HEK293 (cell line): ENCODE measurements around the gene SRRM1.

Experiments used
- CTCF ChIA-PET: fragments of 350-600 bp; formaldehyde crosslinking; extraction: SDS; loops from one replicate; lab custom pipeline; 2021; ENCODE audit warnings: antibody characterized with exemption; lab: Yijun Ruan, JAX
- POLR2A ChIA-PET: fragments of 300-600 bp; formaldehyde crosslinking; extraction: SDS; loops from one replicate; lab custom pipeline; 2020; ENCODE audit warnings: antibody characterized with exemption, inconsistent platforms; lab: Yijun Ruan, JAX
- H3K27ac ChIP-seq: fragments of 200-500 bp; sonication (Bioruptor generic); 2 replicates; pipeline ENCODE4 v1.5.1; 2014; ENCODE audit warnings: low read depth, low read length, control low read depth, inconsistent platforms; ENCODE audit errors: extremely low read depth
- H3K36me3 ChIP-seq, 2 experiments: fragments of 200-500 bp in 1 of 2; sonication (Bioruptor generic) in 1 of 2; 1 replicate in 1 of 2; 2 replicates in 1 of 2; pipeline ENCODE4 v1.5.1; 2014 to 2017; ENCODE audit warnings: inconsistent platforms in 2 of 2, low read length in 2 of 2; ENCODE audit not compliant: control insufficient read depth in 2 of 2, insufficient read depth in 1 of 2
- H3K4me1 ChIP-seq: fragments of 200-500 bp; sonication (Bioruptor generic); 2 replicates; pipeline ENCODE4 v1.5.1; 2014; ENCODE audit warnings: mild to moderate bottlenecking, low read length, inconsistent platforms; ENCODE audit not compliant: control insufficient read depth, insufficient read depth
- H3K4me3 ChIP-seq: 2 replicates; pipeline ENCODE4 v1.5.1; 2011; ENCODE audit warnings: low read depth, mild to moderate bottlenecking, control low read depth, low read length, moderate library complexity
- H3K9me3 ChIP-seq: fragments of 200-500 bp; sonication (Bioruptor generic); 2 replicates; pipeline ENCODE4 v1.5.1; 2014; ENCODE audit warnings: low read depth, low read length, inconsistent platforms; ENCODE audit not compliant: control insufficient read depth, insufficient read depth
- AEBP2 ChIP-seq: fragments of 450-650 bp; formaldehyde crosslinking; IDR thresholded peaks from 2 replicates; pipeline ENCODE4 v1.5.1; 2016; ENCODE audit warnings: missing biosample characterization, missing genetic modification characterization, borderline replicate concordance
- MZF1 ChIP-seq: fragments of 450-650 bp; formaldehyde crosslinking; IDR thresholded peaks from 2 replicates; pipeline ENCODE4 v1.5.1; 2017; ENCODE audit warnings: missing biosample characterization, missing genetic modification characterization, borderline replicate concordance
- PRDM1 ChIP-seq: fragments of 450-650 bp; formaldehyde crosslinking; IDR thresholded peaks from 2 replicates; pipeline ENCODE4; 2016; ENCODE audit warnings: missing biosample characterization, missing genetic modification characterization
- SETDB1 ChIP-seq: IDR thresholded peaks from one replicate; pipeline ENCODE4 v1.6.1; 2017; ENCODE audit warnings: mild to moderate bottlenecking, low read length, moderate library complexity, mixed read lengths; ENCODE audit not compliant: insufficient read length
- ZBTB20 ChIP-seq: fragments of 450-650 bp; formaldehyde crosslinking; IDR thresholded peaks from 2 replicates; pipeline ENCODE4 v1.5.1; 2016; ENCODE audit warnings: missing biosample characterization, missing genetic modification characterization
- ZFHX2 ChIP-seq: fragments of 450-650 bp; formaldehyde crosslinking; conservative IDR thresholded peaks from 2 replicates; pipeline ENCODE4 v1.5.1; 2016; ENCODE audit warnings: missing biosample characterization, missing genetic modification characterization
- ZNF114 ChIP-seq: fragments of 450-650 bp; formaldehyde crosslinking; IDR thresholded peaks from 2 replicates; pipeline ENCODE4 v1.5.0; 2017; ENCODE audit warnings: missing biosample characterization, missing genetic modification characterization
- ZNF19 ChIP-seq: fragments of 450-650 bp; formaldehyde crosslinking; IDR thresholded peaks from 2 replicates; pipeline ENCODE4; 2016; ENCODE audit warnings: missing biosample characterization, missing genetic modification characterization, low read depth
- ZNF214 ChIP-seq: fragments of 450-650 bp; formaldehyde crosslinking; IDR thresholded peaks from 2 replicates; pipeline ENCODE4 v1.5.1; 2017; ENCODE audit warnings: missing biosample characterization, mild to moderate bottlenecking, missing genetic modification characterization, borderline replicate concordance
- ZNF292 ChIP-seq: fragments of 450-650 bp; formaldehyde crosslinking; IDR thresholded peaks from 2 replicates; pipeline ENCODE4 v1.5.1; 2016; ENCODE audit warnings: low read depth, missing biosample characterization, missing genetic modification characterization, borderline replicate concordance
- ZNF302 ChIP-seq: fragments of 450-650 bp; formaldehyde crosslinking; IDR thresholded peaks from 2 replicates; pipeline ENCODE4 v1.5.1; 2016; ENCODE audit warnings: missing biosample characterization, missing genetic modification characterization, low read depth
- ZNF335 ChIP-seq: fragments of 450-650 bp; formaldehyde crosslinking; conservative IDR thresholded peaks from 2 replicates; pipeline ENCODE4 v1.5.1; 2016; ENCODE audit warnings: missing biosample characterization, missing genetic modification characterization
- ZNF473 ChIP-seq: fragments of 450-650 bp; formaldehyde crosslinking; IDR thresholded peaks from 2 replicates; pipeline ENCODE4 v1.5.1; 2017; ENCODE audit warnings: missing biosample characterization, missing genetic modification characterization
- ZNF510 ChIP-seq: fragments of 450-650 bp; formaldehyde crosslinking; IDR thresholded peaks from 2 replicates; pipeline ENCODE4 v1.5.1; 2018; ENCODE audit warnings: mild to moderate bottlenecking, missing genetic modification characterization, missing biosample characterization; ENCODE audit not compliant: insufficient replicate concordance
- ZNF600 ChIP-seq: fragments of 450-650 bp; formaldehyde crosslinking; IDR thresholded peaks from 2 replicates; pipeline ENCODE4 v1.5.1; 2016; ENCODE audit warnings: missing biosample characterization, missing genetic modification characterization
- ZNF777 ChIP-seq: fragments of 450-650 bp; formaldehyde crosslinking; IDR thresholded peaks from 2 replicates; pipeline ENCODE4 v1.5.1; 2017; ENCODE audit warnings: missing biosample characterization, missing genetic modification characterization, borderline replicate concordance
- ZNF837 ChIP-seq: fragments of 450-650 bp; formaldehyde crosslinking; IDR thresholded peaks from 2 replicates; pipeline ENCODE4 v1.5.1; 2016; ENCODE audit warnings: missing biosample characterization, missing genetic modification characterization
- ZSCAN16 ChIP-seq: fragments of 450-650 bp; formaldehyde crosslinking; IDR thresholded peaks from 2 replicates; pipeline ENCODE4 v1.5.1; 2016; ENCODE audit warnings: missing biosample characterization, missing genetic modification characterization
- TF ChIP-seq, protein P1 (sequence below): fragments of 450-650 bp; formaldehyde crosslinking; IDR thresholded peaks from 2 replicates; pipeline ENCODE4 v1.5.1; 2017; ENCODE audit warnings: missing biosample characterization, mild to moderate bottlenecking, missing genetic modification characterization, moderate library complexity
- TF ChIP-seq, protein P2 (sequence below): fragments of 450-650 bp; formaldehyde crosslinking; conservative IDR thresholded peaks from 2 replicates; pipeline ENCODE4 v1.5.1; 2016; ENCODE audit warnings: low read depth, missing biosample characterization, missing genetic modification characterization

The SRRM1 gene

DNA sequence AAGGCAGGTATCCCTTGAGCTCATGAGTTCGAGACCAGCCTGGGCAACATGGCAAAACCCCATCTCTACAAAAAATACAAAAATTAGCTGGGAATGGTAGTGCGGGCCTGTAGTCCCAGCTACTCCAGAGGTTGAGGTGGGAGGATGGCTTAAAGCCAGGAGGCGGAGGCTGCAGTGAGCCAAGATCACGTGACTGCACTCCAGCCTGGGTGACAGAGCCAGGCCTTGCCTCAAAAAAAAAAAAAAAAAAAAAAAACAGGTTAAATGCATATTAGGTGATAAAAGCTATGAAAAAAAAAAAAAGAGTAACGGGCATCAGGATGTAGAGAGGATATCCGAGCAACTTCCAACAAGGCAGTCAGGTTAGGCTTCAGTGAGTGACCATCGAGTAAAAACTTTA is 2.8 kb upstream of the SRRM1 start (continued):
- TF ChIP-seq ZNF335 (tag by site-specific recombination) = peak; percentile 61; the same call in 1 of the 2 replicates
- no peak for TF ChIP-seq ZNF473
- TF ChIP-seq ZNF214 (tag by site-specific recombination) = no peak
- peak; percentile 61 for TF ChIP-seq ZFHX2 (tag by site-specific recombination)
- TF ChIP-seq, protein P1, sequence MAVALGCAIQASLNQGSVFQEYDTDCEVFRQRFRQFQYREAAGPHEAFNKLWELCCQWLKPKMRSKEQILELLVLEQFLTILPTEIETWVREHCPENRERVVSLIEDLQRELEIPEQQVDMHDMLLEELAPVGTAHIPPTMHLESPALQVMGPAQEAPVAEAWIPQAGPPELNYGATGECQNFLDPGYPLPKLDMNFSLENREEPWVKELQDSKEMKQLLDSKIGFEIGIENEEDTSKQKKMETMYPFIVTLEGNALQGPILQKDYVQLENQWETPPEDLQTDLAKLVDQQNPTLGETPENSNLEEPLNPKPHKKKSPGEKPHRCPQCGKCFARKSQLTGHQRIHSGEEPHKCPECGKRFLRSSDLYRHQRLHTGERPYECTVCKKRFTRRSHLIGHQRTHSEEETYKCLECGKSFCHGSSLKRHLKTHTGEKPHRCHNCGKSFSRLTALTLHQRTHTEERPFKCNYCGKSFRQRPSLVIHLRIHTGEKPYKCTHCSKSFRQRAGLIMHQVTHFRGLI (tag by site-specific recombination) = no peak
- TF ChIP-seq, protein P2, sequence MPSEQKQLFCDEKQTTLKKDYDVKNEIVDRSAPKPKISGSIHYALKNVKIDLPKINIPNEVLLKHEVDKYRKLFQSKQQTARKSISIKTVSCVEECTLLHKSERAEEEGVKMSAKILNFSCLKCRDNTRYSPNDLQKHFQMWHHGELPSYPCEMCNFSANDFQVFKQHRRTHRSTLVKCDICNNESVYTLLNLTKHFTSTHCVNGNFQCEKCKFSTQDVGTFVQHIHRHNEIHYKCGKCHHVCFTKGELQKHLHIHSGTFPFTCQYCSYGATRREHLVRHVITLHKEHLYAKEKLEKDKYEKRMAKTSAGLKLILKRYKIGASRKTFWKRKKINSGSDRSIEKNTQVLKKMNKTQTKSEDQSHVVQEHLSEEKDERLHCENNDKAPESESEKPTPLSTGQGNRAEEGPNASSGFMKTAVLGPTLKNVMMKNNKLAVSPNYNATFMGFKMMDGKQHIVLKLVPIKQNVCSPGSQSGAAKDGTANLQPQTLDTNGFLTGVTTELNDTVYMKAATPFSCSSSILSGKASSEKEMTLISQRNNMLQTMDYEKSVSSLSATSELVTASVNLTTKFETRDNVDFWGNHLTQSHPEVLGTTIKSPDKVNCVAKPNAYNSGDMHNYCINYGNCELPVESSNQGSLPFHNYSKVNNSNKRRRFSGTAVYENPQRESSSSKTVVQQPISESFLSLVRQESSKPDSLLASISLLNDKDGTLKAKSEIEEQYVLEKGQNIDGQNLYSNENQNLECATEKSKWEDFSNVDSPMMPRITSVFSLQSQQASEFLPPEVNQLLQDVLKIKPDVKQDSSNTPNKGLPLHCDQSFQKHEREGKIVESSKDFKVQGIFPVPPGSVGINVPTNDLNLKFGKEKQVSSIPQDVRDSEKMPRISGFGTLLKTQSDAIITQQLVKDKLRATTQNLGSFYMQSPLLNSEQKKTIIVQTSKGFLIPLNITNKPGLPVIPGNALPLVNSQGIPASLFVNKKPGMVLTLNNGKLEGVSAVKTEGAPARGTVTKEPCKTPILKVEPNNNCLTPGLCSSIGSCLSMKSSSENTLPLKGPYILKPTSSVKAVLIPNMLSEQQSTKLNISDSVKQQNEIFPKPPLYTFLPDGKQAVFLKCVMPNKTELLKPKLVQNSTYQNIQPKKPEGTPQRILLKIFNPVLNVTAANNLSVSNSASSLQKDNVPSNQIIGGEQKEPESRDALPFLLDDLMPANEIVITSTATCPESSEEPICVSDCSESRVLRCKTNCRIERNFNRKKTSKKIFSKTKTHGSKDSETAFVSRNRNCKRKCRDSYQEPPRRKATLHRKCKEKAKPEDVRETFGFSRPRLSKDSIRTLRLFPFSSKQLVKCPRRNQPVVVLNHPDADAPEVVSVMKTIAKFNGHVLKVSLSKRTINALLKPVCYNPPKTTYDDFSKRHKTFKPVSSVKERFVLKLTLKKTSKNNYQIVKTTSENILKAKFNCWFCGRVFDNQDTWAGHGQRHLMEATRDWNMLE = 0 out of 2 replicates have a peak, but pooled peaks have one; percentile 22
- TF ChIP-seq ZNF114 (tag by site-specific recombination) = no peak
- TF ChIP-seq ZNF837 (tag by site-specific recombination) = no peak

DNA sequence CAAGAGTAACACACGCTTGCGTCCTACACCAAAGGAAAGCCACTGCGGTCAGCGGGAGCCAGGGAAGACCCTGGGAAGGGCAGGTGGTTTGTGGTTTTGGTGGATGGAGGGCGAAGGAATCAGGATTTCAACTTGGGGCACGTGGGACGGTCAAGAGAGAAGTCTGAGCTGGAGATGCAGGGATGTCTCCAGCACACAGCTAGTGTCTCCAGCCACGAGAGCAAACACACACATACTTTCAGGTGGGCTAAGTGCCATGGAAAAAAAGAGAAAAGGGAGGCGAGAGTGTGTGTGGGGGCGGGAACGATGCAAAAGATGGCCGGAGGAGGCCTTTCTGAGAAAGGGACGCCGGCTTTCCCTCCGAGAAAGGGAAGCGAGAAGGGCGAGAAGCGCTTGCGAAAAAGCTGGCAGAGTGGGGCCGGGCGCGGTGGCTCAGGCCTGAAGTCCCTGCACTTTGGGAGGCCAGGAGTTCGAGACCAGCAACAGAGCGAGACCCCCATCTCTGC is 1.4 kb upstream of the SRRM1 start:
- peak; percentile 43 for TF ChIP-seq ZFHX2 (tag by site-specific recombination)
- peak; percentile 95 for TF ChIP-seq PRDM1 (tag by site-specific recombination)
- no peak for TF ChIP-seq MZF1 (tag by site-specific recombination)
- CTCF ChIA-PET = interaction anchor here (0.6 to 1.9 kb wide), 5 partner anchors 37 to 443 kb away, joined by 3 to 7 read pairs (median 4); no protein-coding TSS in a partner anchor
- Histone ChIP-seq H3K27ac (no peak overlapping the region), H3K9me3 (no peaks in the 10 kb centered on the region), H3K4me3 (no peak overlapping the region), H3K36me3 (peaks cover 7 to 19% of the 10 kb centered on the region in 2 experiments), H3K4me1 (peaks cover 6% of the 10 kb centered on the region; the same call in 1 of the 2 replicates)
- POLR2A ChIA-PET = interaction anchor here (0.7 to 1.0 kb wide), 4 partner anchors 103 to 226 kb away, joined by 3 to 4 read pairs (median 3); partner anchors contain the start of genes CLIC4, NIPAL3 and RCAN3

DNA sequence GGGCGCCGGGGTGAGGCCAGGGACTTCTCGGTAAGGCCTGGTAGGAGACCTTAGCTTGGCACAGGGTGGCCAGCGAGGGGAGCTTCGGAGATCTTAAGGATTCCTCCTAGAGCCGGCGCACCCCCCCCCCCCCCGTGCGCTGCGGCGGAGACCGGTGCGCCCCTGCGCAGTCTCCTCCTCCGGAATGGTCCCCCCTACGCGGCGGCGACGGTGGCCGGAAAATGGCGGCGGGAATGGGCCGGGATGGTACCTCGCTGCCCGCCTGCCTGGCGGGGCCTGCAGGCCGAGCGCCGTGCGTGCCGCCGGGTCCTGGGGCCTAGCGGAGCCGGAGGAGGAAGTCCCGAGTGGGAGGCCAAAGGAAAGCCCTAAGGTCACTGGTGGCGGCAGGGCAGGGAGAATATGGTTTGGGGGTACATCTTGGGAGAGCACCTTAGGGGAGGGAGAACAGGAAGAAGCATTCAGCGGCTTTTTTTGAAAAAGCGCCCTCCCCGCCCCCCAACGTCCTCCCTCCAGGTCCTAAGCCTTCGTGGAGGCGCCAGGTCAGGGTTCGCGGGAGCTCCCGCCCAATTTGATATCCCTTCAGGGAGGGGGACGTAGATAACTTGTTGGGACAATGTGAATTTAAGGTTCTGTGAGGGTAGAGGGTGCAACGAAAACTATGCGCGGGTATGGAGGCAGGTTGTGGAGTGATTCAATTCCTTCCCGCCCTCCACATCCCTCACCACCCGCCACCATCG is 429 bp downstream of the SRRM1 start:
- no peaks in the 10 kb centered on the region for H3K9me3 ChIP-seq
- CTCF ChIA-PET = no interaction called here
- peak overlapping the region; percentile 100 for H3K4me3 ChIP-seq
- TF ChIP-seq ZNF777 (tag by site-specific recombination) (no peak), SETDB1 (no peak), ZNF510 (no peak), ZNF19 (tag by site-specific recombination) (no peak), ZSCAN16 (no peak), ZNF600 (peak; percentile 79; the same call in 1 of the 2 replicates), ZBTB20 (tag by site-specific recombination) (0 out of 2 replicates have a peak, but pooled peaks have one; percentile 0), ZNF292 (tag by site-specific recombination) (no peak), AEBP2 (no peak), ZNF302 (no peak)
- TF ChIP-seq, protein P1 (tag by site-specific recombination) = no peak

More for the DNA sequence above, 429 bp downstream of the SRRM1 start:
- POLR2A ChIA-PET = interaction anchor here (0.6 to 1.1 kb wide), 4 partner anchors 29 to 299 kb away, joined by 3 to 4 read pairs (median 4); partner anchors contain the start of gene CLIC4
- Histone ChIP-seq H3K4me1 (peaks cover 6% of the 10 kb centered on the region; the same call in 1 of the 2 replicates), H3K27ac (peak overlapping the region; percentile 87), H3K36me3 (peaks cover 25 to 37% of the 10 kb centered on the region in 2 experiments)
